ENCODE data around the gene ACBD4. TPM values are rescaled to one million over a fixed set of nuclear protein-coding genes. Genes with fewer than 3 reads are reported as not detected.

ACBD4 gene
- total RNA-seq, 4 donors from 2014 or later: 7.8 to 37.7 (median 26.1) TPM

- no peak overlapping the region for H3K4me3 ChIP-seq
- H3K9me3 ChIP-seq: no peaks in the 10 kb centered on the region
- peaks cover 5 to 30% of the 10 kb centered on the region in 2 donors for H3K4me1 ChIP-seq
- intact Hi-C loops (cut with DNase I; ENCODE audit: low total_unique reads): no loop called here
- no peaks in the 10 kb centered on the region for H3K36me3 ChIP-seq
- H3K27me3 ChIP-seq: no peaks in the 10 kb centered on the region
- no peak for TF ChIP-seq CTCF (IDR thresholded peaks at IDR 0.05)
- TF ChIP-seq POLR2A (IDR thresholded peaks at IDR 0.05): no peak
- no peak for DNase-seq
- H3K27ac ChIP-seq: peak overlapping the region; percentile 81 to 82
These were observed 8.3 kb upstream of the ACBD4 start for GRCh38 chr17:45127207-45127547.

GRCh38 chr17:45127548-45128300, 7.8 kb upstream of the ACBD4 start:
- H3K4me3 ChIP-seq: peak overlapping the region in 1 of 2 donors; percentile 11
- TF ChIP-seq POLR2A (IDR thresholded peaks at IDR 0.05): no peak
- no peak for TF ChIP-seq CTCF (IDR thresholded peaks at IDR 0.05)
- no peaks in the 10 kb centered on the region for H3K36me3 ChIP-seq
- intact Hi-C loops (cut with DNase I; ENCODE audit: low total_unique reads): no loop called here
- no peaks in the 10 kb centered on the region for H3K27me3 ChIP-seq
- peak; percentile 67 to 72 for DNase-seq
- no peaks in the 10 kb centered on the region for H3K9me3 ChIP-seq
- H3K4me1 ChIP-seq: peaks cover 5 to 30% of the 10 kb centered on the region in 2 donors
- peak overlapping the region; percentile 81 to 82 for H3K27ac ChIP-seq

- intact Hi-C loops (cut with DNase I; ENCODE audit: low total_unique reads): no loop called here
- H3K4me1 ChIP-seq: peaks cover 5 to 30% of the 10 kb centered on the region in 2 donors
These were observed 7.2 kb upstream of the ACBD4 start for GRCh38 chr17:45128331-45128730.

GRCh38 chr17:45128989-45129388, 6.5 kb upstream of the ACBD4 start:
- H3K4me1 ChIP-seq: peaks cover 8 to 27% of the 10 kb centered on the region in 2 donors
- peak overlapping the region; percentile 81 to 82 for H3K27ac ChIP-seq
- no peaks in the 10 kb centered on the region for H3K36me3 ChIP-seq
- H3K4me3 ChIP-seq: no peak overlapping the region
- intact Hi-C loops (cut with DNase I; ENCODE audit: low total_unique reads): no loop called here
- no peaks in the 10 kb centered on the region for H3K9me3 ChIP-seq
- no peak for DNase-seq
- TF ChIP-seq CTCF (IDR thresholded peaks at IDR 0.05): no peak
- no peaks in the 10 kb centered on the region for H3K27me3 ChIP-seq

More at GRCh38 chr17:45128331-45128730, 7.2 kb upstream of the ACBD4 start:
- Histone ChIP-seq H3K4me3 (peak overlapping the region in 1 of 2 donors; percentile 11), H3K9me3 (no peaks in the 10 kb centered on the region), H3K36me3 (no peaks in the 10 kb centered on the region), H3K27ac (peak overlapping the region; percentile 81 to 82), H3K27me3 (no peaks in the 10 kb centered on the region)
- no peak for TF ChIP-seq POLR2A (IDR thresholded peaks at IDR 0.05)
- TF ChIP-seq CTCF (IDR thresholded peaks at IDR 0.05): no peak
- no peak for DNase-seq

GRCh38 chr17:45129426-45129939, 6.0 kb upstream of the ACBD4 start:
- intact Hi-C loops (cut with DNase I; ENCODE audit: low total_unique reads): no loop called here
- TF ChIP-seq POLR2A (IDR thresholded peaks at IDR 0.05): no peak
- TF ChIP-seq CTCF (IDR thresholded peaks at IDR 0.05): no peak
- peak overlapping the region; percentile 81 to 82 for H3K27ac ChIP-seq
- H3K4me1 ChIP-seq: peaks cover 9 to 22% of the 10 kb centered on the region in 2 donors
- no peaks in the 10 kb centered on the region for H3K9me3 ChIP-seq
- DNase-seq: no peak
- no peaks in the 10 kb centered on the region for H3K27me3 ChIP-seq
- no peak overlapping the region for H3K4me3 ChIP-seq
- H3K36me3 ChIP-seq: no peaks in the 10 kb centered on the region
